ENCODE data around the gene SPX.

Gene SPX

DNA sequence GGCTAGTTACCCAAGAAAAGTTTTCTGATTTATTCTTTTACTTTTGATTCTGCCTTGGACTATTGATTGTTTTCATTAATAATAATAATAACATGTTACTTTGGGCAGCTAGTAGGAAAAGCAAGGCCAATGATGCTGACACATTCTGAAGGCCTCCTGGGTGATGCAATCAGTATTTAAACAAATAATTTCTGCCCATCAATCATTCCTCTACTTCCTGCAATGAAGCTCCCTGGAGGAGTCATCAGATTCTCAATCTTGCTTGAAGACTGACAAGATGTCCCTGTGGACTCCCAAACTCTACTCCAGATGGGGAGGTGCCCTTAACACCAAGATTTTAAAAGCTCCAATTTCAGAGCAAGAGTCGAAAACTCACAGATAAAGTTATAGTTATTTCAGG, at the start of gene SPX:
SPX (plus strand) TSS at position 244 of the 400 bp plus-strand sequence. CDS start 177 bp downstream, outside the sequence.
- no peak for DNase-seq

GRCh38 chr12:21476949-21477348, 49.1 kb upstream of the SPX start:
- no peak for DNase-seq

- no peak for DNase-seq
These were observed 47.2 kb upstream of the SPX start for GRCh38 chr12:21478756-21479455.

- DNase-seq = no peak
These were observed 42.6 kb upstream of the SPX start for GRCh38 chr12:21483531-21483930.

GRCh38 chr12:21485998-21486397, 40.1 kb upstream of the SPX start:
- DNase-seq = no peak

- no peak for DNase-seq
These were observed 26.3 kb upstream of the SPX start for GRCh38 chr12:21499765-21500164.

DNA sequence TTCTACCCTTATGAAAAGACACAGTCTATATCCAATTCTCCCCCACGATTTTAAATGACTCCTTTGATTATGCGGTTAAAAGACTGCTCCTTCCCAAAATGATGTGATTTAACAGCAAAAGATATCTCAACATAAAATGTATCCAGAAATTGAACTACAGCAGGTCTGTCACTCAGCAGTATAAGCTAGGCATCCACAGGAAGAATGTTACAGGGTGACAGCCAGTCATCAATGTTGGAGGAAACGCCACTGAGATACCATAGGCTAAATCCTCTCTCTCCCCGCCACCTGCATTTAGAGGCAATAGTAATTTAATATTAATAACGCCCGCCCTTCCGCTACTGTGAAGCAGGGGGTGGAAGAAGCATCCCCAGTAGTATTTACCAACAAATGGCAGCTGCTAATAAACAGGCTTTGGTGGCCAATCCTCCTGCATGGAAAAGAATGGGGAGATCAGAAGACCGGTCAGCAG, 25.3 kb upstream of the SPX start:
- DNase-seq = no peak

DNA sequence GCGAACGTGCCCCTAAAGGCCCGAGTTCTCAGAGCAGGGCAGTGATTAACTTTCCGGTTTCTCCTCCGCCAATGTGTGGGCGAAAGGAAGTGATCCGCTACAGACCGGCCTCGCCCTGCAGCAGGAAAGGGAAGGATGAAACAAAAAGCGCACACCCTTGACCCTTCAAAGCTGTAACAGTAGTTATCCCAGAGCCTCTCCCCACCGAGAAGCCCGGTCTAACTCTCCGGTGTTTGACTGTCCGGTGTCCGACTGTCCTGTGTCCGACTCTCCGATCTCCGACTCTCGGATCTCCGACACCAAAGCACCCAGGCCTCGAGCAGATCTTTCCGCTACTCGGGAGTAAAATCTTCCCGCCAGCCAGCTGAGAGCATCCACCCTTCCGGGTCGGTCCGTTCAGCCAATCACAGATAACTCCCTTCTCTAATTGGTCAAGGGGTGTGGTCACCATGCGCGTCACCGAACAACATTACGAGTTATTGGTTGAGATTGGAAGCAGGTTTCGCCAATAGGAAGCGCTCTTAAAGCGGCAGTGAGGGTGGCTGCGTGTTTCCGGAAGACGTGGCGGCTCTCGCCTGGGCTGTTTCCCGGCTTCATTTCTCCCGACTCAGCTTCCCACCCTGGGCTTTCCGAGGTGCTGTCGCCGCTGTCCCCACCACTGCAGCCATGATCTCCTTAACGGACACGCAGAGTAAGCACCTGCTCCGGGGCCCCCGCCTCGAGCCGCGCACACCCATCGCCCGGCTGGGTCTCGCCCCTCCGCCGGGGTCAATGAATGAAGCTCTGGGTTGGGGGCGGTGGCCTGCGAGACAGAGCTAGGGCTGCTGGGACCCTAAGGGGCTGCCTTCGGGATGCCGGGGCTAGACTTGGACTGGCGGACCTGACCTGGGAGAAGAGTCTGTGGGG, 24.6 kb upstream of the SPX start, which contains the start of the genes GOLT1B and RECQL:
GOLT1B (plus strand) TSS at position 532 of the 906 bp plus-strand sequence; CDS start at position 667, 135 bp downstream.
RECQL (minus strand) TSS at position 378 of the 906 bp plus-strand sequence. CDS start 2,065 bp downstream, outside the sequence.
- peak; percentile 80 for DNase-seq

GRCh38 chr12:21502164-21502496, 24.0 kb upstream of the SPX start:
- no peak for DNase-seq

DNA sequence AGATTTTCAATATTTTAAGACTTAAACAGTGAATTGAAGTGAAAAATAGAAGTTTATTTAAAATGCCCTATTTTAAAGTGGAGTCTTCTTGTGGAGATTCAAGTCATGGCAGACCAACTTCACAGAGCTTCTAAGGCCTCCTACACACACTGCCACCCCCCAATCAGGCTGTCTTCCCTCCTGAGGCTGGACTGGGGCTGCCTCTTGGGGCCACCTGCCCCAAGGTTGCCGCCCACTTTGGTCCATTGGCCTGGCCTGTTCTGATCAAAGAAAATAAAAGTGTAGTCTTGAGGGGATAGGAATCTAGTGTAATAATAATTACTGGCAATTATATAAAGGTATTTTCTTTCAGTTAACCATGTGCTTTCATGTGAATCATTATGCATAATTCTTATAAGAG, 23.2 kb upstream of the SPX start:
- no peak for DNase-seq

GRCh38 chr12:21505888-21506287, 20.2 kb upstream of the SPX start:
- DNase-seq = no peak

- no peak for DNase-seq
These were observed 18.2 kb upstream of the SPX start for GRCh38 chr12:21507849-21508248.

DNA sequence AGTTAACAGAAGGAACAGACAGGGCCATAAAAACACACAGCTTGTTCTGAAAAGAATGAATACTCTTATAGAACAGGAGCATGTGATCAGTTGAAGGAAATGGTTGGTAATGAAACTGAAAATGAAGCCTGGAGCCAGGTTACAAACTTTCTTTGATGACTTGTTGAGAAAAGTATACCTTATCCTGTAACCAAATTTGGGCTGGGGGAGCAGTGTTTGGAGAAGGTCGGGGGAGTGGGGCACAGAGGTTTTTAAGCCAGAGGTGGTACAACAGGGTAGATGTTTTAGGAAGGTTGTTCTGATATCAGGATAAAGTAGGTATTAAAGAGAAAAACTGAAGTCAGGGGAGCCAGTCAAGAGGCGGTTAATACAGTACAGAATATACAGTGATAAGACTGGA, 16.3 kb upstream of the SPX start:
- DNase-seq = no peak

DNA sequence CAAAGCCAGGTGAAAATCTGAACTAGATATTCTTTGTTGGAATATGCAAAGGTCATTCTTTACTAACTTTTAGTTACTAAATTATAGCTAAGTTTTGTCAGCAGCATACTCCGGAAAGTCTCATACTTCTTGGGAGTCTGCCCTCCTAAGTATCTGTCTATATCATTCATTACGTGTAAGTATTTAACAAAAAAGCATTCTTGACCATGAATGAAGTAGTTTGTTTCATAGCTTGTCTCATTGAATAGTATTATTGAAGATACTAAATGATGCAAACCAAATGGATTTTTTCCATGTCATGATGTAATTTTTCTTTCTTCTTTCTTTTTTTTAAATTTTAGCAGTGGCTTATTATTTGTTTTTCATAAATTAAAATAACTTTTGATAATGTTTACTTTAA, 9.8 kb upstream of the SPX start:
- no peak for DNase-seq

GRCh38 chr12:21518451-21518850, 7.6 kb upstream of the SPX start:
- no peak for DNase-seq

- DNase-seq = no peak
These were observed 4.6 kb upstream of the SPX start for GRCh38 chr12:21521541-21521940.

GRCh38 chr12:21523148-21523547, 2.9 kb upstream of the SPX start:
- no peak for DNase-seq

- DNase-seq = no peak
These were observed 737 bp downstream of the SPX start for GRCh38 chr12:21526721-21527345.

DNA sequence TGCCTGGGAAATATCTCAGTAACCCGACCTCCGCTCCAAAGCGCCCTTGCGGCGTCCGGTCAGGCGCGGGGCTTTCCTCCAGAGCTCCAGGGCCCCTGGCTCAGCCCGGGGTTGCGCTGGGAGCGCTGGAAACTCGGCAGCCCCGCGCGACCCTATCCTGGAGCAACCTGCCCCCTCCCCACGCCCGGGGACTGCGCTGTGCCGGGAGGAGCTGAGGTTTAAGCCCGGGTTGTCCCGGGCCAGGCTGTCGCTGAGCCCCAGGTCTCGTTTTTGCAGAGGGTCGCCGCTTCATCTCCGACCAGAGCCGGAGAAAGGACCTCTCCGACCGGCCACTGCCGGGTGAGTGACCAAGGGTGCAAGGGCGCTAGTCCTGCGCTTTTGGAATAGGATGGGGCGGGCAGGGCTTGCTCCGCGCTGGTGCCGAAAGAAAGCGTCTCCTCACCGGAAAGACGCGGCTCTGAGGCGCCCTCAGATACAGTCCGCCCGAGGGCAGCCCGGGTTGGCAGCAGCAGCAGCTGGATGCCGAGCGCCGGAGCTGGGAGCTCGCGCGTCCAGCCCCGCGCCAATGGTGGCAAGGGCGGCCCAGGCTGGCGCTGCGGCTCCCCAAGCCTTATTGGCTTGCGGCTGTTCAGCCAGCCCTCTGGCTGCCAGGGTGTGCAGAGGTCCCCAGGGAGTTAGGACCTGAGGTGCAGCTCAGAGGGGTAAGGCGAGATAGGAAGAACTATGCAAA, 1.5 kb downstream of the SPX start:
- peak; percentile 59 for DNase-seq

- DNase-seq = no peak
These were observed 2.9 kb downstream of the SPX start for GRCh38 chr12:21528953-21529352.

- no peak for DNase-seq
These were observed 3.4 kb downstream of the SPX start for GRCh38 chr12:21529456-21529855.

DNA sequence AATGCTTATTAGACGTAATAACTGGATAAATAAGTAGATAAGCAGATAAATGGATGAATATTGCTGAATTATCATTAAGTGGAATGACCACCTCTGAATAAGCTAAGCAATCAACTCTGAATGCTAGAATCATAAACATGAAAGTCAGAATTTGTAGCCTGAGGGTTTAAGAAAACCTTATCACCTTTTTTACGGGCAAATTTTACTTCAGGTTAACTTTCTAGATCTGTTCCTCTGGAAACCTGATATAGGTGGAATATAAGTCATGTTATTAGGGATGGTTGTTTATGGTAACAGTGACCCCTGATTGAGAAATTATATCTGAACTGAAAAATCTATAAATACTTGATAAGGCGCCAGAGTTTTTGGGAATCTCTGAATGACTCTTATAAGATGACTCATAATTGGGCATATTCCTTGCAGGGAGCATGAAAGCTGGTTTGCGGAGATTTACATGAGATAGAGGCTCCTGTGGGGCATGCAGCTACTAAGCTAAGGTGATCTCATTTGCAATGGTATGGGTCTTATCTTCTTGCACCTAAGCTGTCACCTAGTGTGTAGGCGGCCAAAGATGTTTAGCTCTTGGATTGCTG, 12.1 kb downstream of the SPX start:
- DNase-seq = no peak
